GM12872 (cell line): Measurements from ENCODE around the gene GTF2IRD1.

Experiments used
- TF ChIP-seq, protein P1 (sequence below): IDR thresholded peaks from 3 replicates; pipeline ENCODE4 v1.5.1; 2011; ENCODE audit warnings: low read depth, mild to moderate bottlenecking, low read length, moderate library complexity; ENCODE audit not compliant: insufficient read depth

GTF2IRD1 gene

GRCh38 chr7:74470504-74470903 lies 16.8 kb downstream of the GTF2IRD1 start:
- TF ChIP-seq, protein P1, sequence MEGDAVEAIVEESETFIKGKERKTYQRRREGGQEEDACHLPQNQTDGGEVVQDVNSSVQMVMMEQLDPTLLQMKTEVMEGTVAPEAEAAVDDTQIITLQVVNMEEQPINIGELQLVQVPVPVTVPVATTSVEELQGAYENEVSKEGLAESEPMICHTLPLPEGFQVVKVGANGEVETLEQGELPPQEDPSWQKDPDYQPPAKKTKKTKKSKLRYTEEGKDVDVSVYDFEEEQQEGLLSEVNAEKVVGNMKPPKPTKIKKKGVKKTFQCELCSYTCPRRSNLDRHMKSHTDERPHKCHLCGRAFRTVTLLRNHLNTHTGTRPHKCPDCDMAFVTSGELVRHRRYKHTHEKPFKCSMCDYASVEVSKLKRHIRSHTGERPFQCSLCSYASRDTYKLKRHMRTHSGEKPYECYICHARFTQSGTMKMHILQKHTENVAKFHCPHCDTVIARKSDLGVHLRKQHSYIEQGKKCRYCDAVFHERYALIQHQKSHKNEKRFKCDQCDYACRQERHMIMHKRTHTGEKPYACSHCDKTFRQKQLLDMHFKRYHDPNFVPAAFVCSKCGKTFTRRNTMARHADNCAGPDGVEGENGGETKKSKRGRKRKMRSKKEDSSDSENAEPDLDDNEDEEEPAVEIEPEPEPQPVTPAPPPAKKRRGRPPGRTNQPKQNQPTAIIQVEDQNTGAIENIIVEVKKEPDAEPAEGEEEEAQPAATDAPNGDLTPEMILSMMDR = no peak

- TF ChIP-seq, protein P1 = no peak
These were observed 19.4 kb downstream of the GTF2IRD1 start for GRCh38 chr7:74473116-74473515.

GRCh38 chr7:74474271-74474865 lies 20.7 kb downstream of the GTF2IRD1 start:
- TF ChIP-seq, protein P1 = no peak

DNA sequence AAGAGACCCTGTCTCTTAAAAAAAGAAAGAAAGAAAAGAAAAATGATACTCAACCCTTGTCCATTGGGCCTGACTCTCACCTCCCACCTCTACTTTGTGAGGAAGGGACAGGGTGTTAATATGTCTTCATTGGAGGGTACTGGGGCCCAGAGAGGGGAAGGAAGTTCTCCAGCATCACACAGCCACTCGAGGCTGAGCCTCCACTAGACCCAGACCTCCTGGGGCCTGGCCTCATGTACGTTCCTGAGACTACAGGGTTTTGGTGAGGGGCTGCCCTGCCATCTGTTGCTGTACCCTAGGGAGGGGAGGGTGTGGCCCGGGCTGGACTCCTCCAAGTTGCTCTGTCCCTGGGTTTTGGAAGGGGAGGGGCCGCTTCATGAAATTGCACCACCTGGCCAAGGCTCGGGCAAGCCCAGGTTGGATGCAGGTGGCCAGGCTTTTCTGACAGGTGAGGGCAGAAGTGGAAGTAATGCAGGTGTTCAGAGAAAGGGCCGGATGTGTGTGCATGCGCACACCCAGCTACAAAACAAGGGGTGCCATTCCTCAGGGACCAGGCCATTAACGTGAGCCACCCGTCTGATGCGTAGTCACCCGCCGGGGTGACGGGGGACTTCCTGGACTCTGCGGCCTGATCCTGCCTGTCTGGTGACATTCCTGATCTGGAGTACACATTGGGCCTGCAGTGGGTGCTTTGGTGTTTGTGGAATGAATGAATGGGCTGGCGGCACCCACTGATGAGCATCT lies 21.7 kb downstream of the GTF2IRD1 start:
- TF ChIP-seq, protein P1 = no peak

DNA sequence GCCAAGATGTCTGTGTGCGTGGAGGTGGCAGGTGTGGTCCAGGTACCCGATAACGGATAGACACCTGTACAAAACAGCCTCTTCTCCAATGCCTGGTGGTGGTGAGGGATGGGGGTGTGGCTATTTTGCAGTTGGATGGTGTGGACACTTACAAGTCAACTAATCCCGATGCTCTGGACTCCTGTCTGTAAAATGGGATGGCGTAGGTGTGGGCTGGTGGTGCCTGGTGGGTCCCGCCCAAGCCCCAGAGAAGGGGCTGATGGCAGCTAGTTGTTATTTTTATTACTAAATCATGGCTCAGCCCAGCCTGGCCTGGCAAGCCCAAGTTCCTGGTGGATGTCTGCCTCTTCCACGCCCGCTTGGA lies 22.3 kb downstream of the GTF2IRD1 start:
- TF ChIP-seq, protein P1 = no peak

DNA sequence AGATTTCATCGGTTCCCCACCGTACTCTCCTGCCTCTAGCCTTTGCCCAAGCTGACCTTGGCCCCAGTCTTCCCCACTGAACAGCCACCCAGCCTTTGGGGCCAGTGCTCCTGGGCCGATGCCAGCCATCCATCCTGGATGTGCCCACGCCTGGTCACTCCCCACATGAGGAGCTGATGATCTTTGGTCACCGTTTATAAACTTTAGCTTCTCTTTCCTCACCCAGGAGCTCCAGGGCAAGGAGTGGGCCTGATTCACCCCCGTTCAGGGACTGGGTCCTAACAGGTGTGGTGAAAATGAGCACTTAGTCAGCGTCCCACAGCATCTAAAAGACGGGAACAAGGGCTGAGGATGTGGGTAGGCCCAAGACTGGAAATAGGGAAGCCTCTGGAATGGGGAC lies 22.9 kb downstream of the GTF2IRD1 start:
- TF ChIP-seq, protein P1 = no peak

GRCh38 chr7:74478671-74479065 lies 25.0 kb downstream of the GTF2IRD1 start:
- TF ChIP-seq, protein P1 = no peak
